IMR-90 (cell line): ENCODE measurements around the gene TOR4A. TPM values are rescaled to one million over a fixed set of nuclear protein-coding genes. Genes with fewer than 3 reads are reported as not detected.
A peak's percentile ranks its signal among the peaks of the same experiment; 100 is the strongest.

ENCODE experiments used
- ATAC-seq: fragments of 200-7000 bp; cut with Tn5 transposase; 2 replicates; pipeline ENCODE4 v1.9.1; 2020; ENCODE audit warnings: low read depth, mild to moderate bottlenecking, moderate library complexity
- BruUV-seq: library from RNA; stranded (reverse); fragments of 400-500 nt; replicated peaks from 2 replicates; lab custom pipeline; 2021; lab: Mats Ljungman, UMichigan
- CTCF ChIA-PET: fragments of 300-600 bp; formaldehyde crosslinking; extraction: SDS; loops from one replicate; lab custom pipeline; 2021; ENCODE audit warnings: antibody characterized with exemption; lab: Yijun Ruan, JAX
- POLR2A ChIA-PET: fragments of 300-600 bp; sonication (Branson Sonifier 250); formaldehyde crosslinking; loops from one replicate; lab custom pipeline; 2022; ENCODE audit warnings: antibody characterized with exemption; ENCODE audit not compliant: unreplicated experiment; lab: Charles Lee
- DNase-seq: peaks from one replicate; pipeline ENCODE4 v3.0.0; 2013
- H2AFZ ChIP-seq: replicated peaks from 2 replicates; pipeline ENCODE3; 2013; ENCODE audit warnings: low read length, mild to moderate bottlenecking; ENCODE audit not compliant: poor library complexity
- H2AK5ac ChIP-seq: 2 replicates; pipeline ENCODE4 v1.6.1; 2013; ENCODE audit warnings: low read depth, low read length, inconsistent platforms
- H2AK9ac ChIP-seq: replicated peaks from 2 replicates; pipeline ENCODE3; 2013; ENCODE audit warnings: mild to moderate bottlenecking, low read depth, low read length, moderate library complexity; ENCODE audit not compliant: poor library complexity
- H2BK120ac ChIP-seq: 2 replicates; pipeline ENCODE4 v1.6.1; 2013; ENCODE audit warnings: low read depth, low read length, inconsistent platforms
- H2BK15ac ChIP-seq: 3 replicates; pipeline ENCODE4 v1.6.1; 2013; ENCODE audit warnings: low read depth, low read length, inconsistent platforms
- H2BK20ac ChIP-seq: 2 replicates; pipeline ENCODE4 v1.6.1; 2013; ENCODE audit warnings: low read depth, mild to moderate bottlenecking, inconsistent platforms, low read length, moderate library complexity
- H2BK5ac ChIP-seq: 2 replicates; pipeline ENCODE4 v1.6.1; 2013; ENCODE audit warnings: mild to moderate bottlenecking, low read depth, low read length, inconsistent platforms; ENCODE audit not compliant: poor library complexity, severe bottlenecking
- H3K14ac ChIP-seq: replicated peaks from 2 replicates; pipeline ENCODE4 v1.6.1; 2013; ENCODE audit warnings: low read depth, low read length, inconsistent platforms
- H3K18ac ChIP-seq: 2 replicates; pipeline ENCODE4 v1.6.1; 2013; ENCODE audit warnings: low read depth, low read length, control low read depth
- H3K23ac ChIP-seq: 2 replicates; pipeline ENCODE4 v1.6.1; 2013; ENCODE audit warnings: low read depth, low read length, inconsistent platforms
- H3K27ac ChIP-seq: 2 replicates; pipeline ENCODE4 v1.5.1; 2013; ENCODE audit warnings: mild to moderate bottlenecking, control low read depth, low read length; ENCODE audit not compliant: insufficient read depth
- H3K27me3 ChIP-seq: 2 replicates; pipeline ENCODE4 v1.6.1; 2013; ENCODE audit warnings: low read length; ENCODE audit not compliant: control insufficient read depth, insufficient read depth
- H3K36me3 ChIP-seq: 2 replicates; pipeline ENCODE4 v1.6.1; 2013; ENCODE audit warnings: low read length, mixed read lengths; ENCODE audit not compliant: control insufficient read depth, insufficient read depth
- H3K4ac ChIP-seq: 2 replicates; pipeline ENCODE4 v1.6.1; 2013; ENCODE audit warnings: low read depth, low read length, inconsistent platforms
- H3K4me1 ChIP-seq: 2 replicates; pipeline ENCODE4 v1.6.1; 2013; ENCODE audit warnings: low read length, mixed read lengths; ENCODE audit not compliant: control insufficient read depth, insufficient read depth
- H3K4me2 ChIP-seq: 2 replicates; pipeline ENCODE4 v1.6.1; 2013; ENCODE audit warnings: low read depth, mild to moderate bottlenecking, control low read depth, low read length, moderate library complexity
- H3K4me3 ChIP-seq: 2 replicates; pipeline ENCODE4 v1.5.1; 2013; ENCODE audit warnings: low read depth, mild to moderate bottlenecking, control low read depth, low read length, moderate library complexity; ENCODE audit not compliant: insufficient read depth
- H3K56ac ChIP-seq: 2 replicates; pipeline ENCODE4 v1.6.1; 2013; ENCODE audit warnings: low read length, inconsistent platforms; ENCODE audit not compliant: insufficient read depth; ENCODE audit errors: extremely low read depth
- H3K79me1 ChIP-seq, 2 experiments: 2 replicates each; pipeline ENCODE4 v1.6.1; 2013; ENCODE audit warnings: low read length in 2 of 2, inconsistent platforms in 1 of 2, low read depth in 1 of 2
- H3K9ac ChIP-seq: 2 replicates; pipeline ENCODE4 v1.6.1; 2013; ENCODE audit warnings: low read depth, low read length, control low read depth
- H3K9me1 ChIP-seq: 2 replicates; pipeline ENCODE4 v1.6.1; 2013; ENCODE audit warnings: low read length, inconsistent platforms; ENCODE audit not compliant: insufficient read depth
- H3K9me3 ChIP-seq: 2 replicates; pipeline ENCODE4 v1.6.1; 2013; ENCODE audit warnings: low read length; ENCODE audit not compliant: control insufficient read depth, insufficient read depth
- H4K20me1 ChIP-seq: 2 replicates; pipeline ENCODE4 v1.6.1; 2013; ENCODE audit warnings: low read length, inconsistent platforms; ENCODE audit not compliant: insufficient read depth
- H4K5ac ChIP-seq: 2 replicates; pipeline ENCODE4 v1.6.1; 2013; ENCODE audit warnings: mild to moderate bottlenecking, low read depth, low read length, control low read depth
- H4K8ac ChIP-seq, 2 experiments: 2 replicates each; pipeline ENCODE4 v1.6.1; 2013; ENCODE audit warnings: low read depth in 2 of 2, low read length in 2 of 2, control low read depth in 1 of 2, inconsistent platforms in 1 of 2
- H4K91ac ChIP-seq: 2 replicates; pipeline ENCODE4 v1.6.1; 2013; ENCODE audit warnings: low read depth, low read length, inconsistent platforms; ENCODE audit not compliant: insufficient read depth
- CEBPB ChIP-seq: IDR thresholded peaks from 2 replicates; pipeline ENCODE4 v1.6.1; 2012; ENCODE audit warnings: low read depth, low read length, improper control_type of control experiment
- CTCF ChIP-seq: conservative IDR thresholded peaks from 2 replicates; pipeline ENCODE4 v1.5.1; 2012; ENCODE audit warnings: mild to moderate bottlenecking, low read depth, low read length, improper control_type of control experiment
- FOS ChIP-seq: fragments of 150-350 bp; IDR thresholded peaks from 2 replicates; pipeline ENCODE4 v1.6.1; 2016; ENCODE audit warnings: low read depth, low read length
- MAFK ChIP-seq: IDR thresholded peaks from 2 replicates; pipeline ENCODE4 v1.6.1; 2012; ENCODE audit warnings: low read depth, low read length, improper control_type of control experiment
- MAZ ChIP-seq: IDR thresholded peaks from 2 replicates; pipeline ENCODE4 v1.6.1; 2012; ENCODE audit warnings: low read depth, mild to moderate bottlenecking, low read length, improper control_type of control experiment, moderate library complexity, borderline replicate concordance
- MXI1 ChIP-seq: IDR thresholded peaks from 2 replicates; pipeline ENCODE4 v1.6.1; 2012; ENCODE audit warnings: low read depth, mild to moderate bottlenecking, low read length, moderate library complexity, borderline replicate concordance
- NFE2L2 ChIP-seq: fragments of 150-350 bp; IDR thresholded peaks from 2 replicates; pipeline ENCODE4 v1.6.1; 2016; ENCODE audit warnings: low read depth, mild to moderate bottlenecking, low read length
- POLR2A ChIP-seq: IDR thresholded peaks from 2 replicates; pipeline ENCODE4 v1.6.1; 2012; ENCODE audit warnings: mild to moderate bottlenecking, low read depth, low read length
- RAD21 ChIP-seq: IDR thresholded peaks from 2 replicates; pipeline ENCODE4 v1.6.1; 2012; ENCODE audit warnings: low read length, improper control_type of control experiment
- RCOR1 ChIP-seq: IDR thresholded peaks from 2 replicates; pipeline ENCODE4 v1.6.1; 2012; ENCODE audit warnings: mild to moderate bottlenecking, low read length, improper control_type of control experiment; ENCODE audit not compliant: insufficient replicate concordance
- RFX5 ChIP-seq: IDR thresholded peaks from 2 replicates; pipeline ENCODE4 v1.8.0; 2012; ENCODE audit warnings: low read depth, mild to moderate bottlenecking, low read length, moderate library complexity
- SMC3 ChIP-seq: fragments of 150-350 bp; IDR thresholded peaks from 2 replicates; pipeline ENCODE4 v1.6.1; 2016; ENCODE audit warnings: low read depth, mild to moderate bottlenecking, antibody characterized with exemption, low read length, moderate library complexity
- WGBS, 2 experiments: methylation state at CpG; one replicate each; pipeline versions ENCODE4 v1.1.5 to v1.1.7; 2013; ENCODE audit warnings: missing lambda C conversion rate in 2 of 2; ENCODE audit not compliant: insufficient read length in 1 of 2; ENCODE audit errors: extremely low coverage in 2 of 2; 5-methylcytosine and 5-hydroxymethylcytosine counted together
- dilution Hi-C: fragments of 300-500 bp; cut with HindIII; formaldehyde crosslinking; loops from one replicate; pipeline ENCODE4 v1.14.3; 2018; ENCODE audit warnings: low sequenced_read_pairs; ENCODE audit not compliant: unreplicated experiment
- in situ Hi-C: fragments of 300-500 bp; cut with MboI; formaldehyde crosslinking; loops from 3 replicates; pipeline ENCODE4 v1.14.3; 2019; ENCODE audit warnings: low sequenced_read_pairs, inconsistent platforms, mixed read lengths
- intact Hi-C: fragments of 100-400 bp; cut with micrococcal nuclease; formaldehyde crosslinking; loops from 2 replicates; pipeline ENCODE4 v1.10.0; 2022
- polyA plus RNA-seq, 3 experiments: library from polyadenylated mRNA; depleted of rRNA; stranded (reverse); fragments of >200 nt; gene quantifications; 2 replicates each; pipeline ENCODE4 v1.2.3, GENCODE V29; 2012; ENCODE audit warnings: low replicate concordance in 1 of 3
- total RNA-seq: library from RNA; depleted of rRNA; stranded (reverse); fragments of >200 nt; gene quantifications from 2 replicates; pipeline ENCODE4 v1.2.3, GENCODE V29; 2012
- TF ChIP-seq, protein P1 (sequence below): fragments of 150-350 bp; IDR thresholded peaks from 2 replicates; pipeline ENCODE4 v1.6.1; 2016; ENCODE audit warnings: low read depth, mild to moderate bottlenecking, low read length, moderate library complexity, borderline replicate concordance
- TF ChIP-seq, protein P2 (sequence below): fragments of 150-350 bp; IDR thresholded peaks from 2 replicates; pipeline ENCODE4 v1.6.1; 2017; ENCODE audit warnings: mild to moderate bottlenecking, antibody characterized with exemption, low read length, low read depth

TOR4A gene
- total and polyA plus RNA-seq, 2 of the 4 experiments (the other 2 are of a cell fraction) = 9.7 to 22.9 TPM

DNA sequence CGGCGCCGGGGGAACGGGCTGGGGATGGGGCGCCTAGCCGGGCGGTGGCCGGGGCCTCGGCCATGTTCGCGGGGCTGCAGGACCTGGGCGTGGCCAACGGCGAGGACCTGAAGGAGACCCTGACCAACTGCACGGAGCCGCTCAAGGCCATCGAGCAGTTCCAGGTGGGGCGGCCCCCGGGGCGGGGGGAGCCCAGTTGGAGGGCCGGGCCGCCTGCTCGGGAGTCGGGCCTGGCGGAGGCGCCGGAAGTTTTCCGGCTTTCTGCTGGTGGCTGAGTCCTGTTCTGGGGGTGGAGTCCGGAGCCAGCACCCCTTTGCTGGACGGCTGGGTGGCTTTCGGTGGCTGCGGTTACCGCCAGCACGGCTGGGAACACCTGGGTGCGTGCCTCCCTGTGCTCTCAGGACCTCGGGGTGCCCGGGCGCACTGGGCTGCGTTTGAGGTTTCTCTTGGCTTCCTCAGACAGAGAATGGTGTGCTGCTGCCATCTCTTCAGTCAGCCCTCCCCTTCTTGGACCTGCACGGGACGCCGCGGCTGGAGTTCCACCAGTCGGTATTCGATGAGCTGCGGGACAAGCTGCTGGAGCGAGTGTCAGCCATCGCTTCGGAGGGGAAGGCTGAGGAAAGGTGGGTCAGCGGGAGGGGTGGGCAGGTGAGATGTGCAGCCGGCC, 21.9 kb upstream of the TOR4A start:
- Histone ChIP-seq H3K27me3 (no peaks in the 10 kb centered on the region), H2AK5ac (peak overlapping the region; percentile 72), H3K9ac (peak overlapping the region; percentile 85), H3K18ac (no peak overlapping the region), H3K27ac (peak overlapping the region; percentile 35), H3K9me1 (no peaks in the 10 kb centered on the region), H3K14ac (peak overlapping the region; percentile 72; the same call in 1 of the 2 replicates), H3K23ac (peak overlapping the region; percentile 79; the same call in 1 of the 2 replicates), H3K4me2 (peak overlapping the region; percentile 97), H2BK20ac (no peak overlapping the region), H3K4ac (peak overlapping the region; percentile 63), H4K5ac (peak overlapping the region; percentile 44; the same call in 1 of the 2 replicates), H3K4me1 (peaks cover 11% of the 10 kb centered on the region), H4K8ac (peak overlapping the region; percentile 81 to 87; a peak in 3 of 4 replicates), H4K20me1 (peaks cover 11% of the 10 kb centered on the region), H3K79me1 (peaks cover 15 to 37% of the 10 kb centered on the region in 2 experiments), H2BK15ac (no peak overlapping the region), H2BK120ac (no peak overlapping the region), H4K91ac (0 out of 2 replicates have a peak overlapping the region, but pooled peaks have one; percentile 26), H2AK9ac (peak overlapping the region; percentile 98), H3K36me3 (peaks cover 21% of the 10 kb centered on the region), H2AFZ (peak overlapping the region; percentile 99), H3K9me3 (no peaks in the 10 kb centered on the region), H3K4me3 (peak overlapping the region; percentile 96), H2BK5ac (peak overlapping the region; percentile 14), H3K56ac (peak overlapping the region; percentile 71)
- DNase-seq (no peak), ATAC-seq (peak; percentile 60)
- no peak for TF ChIP-seq MXI1
- TF ChIP-seq CEBPB = no peak
- TF ChIP-seq POLR2A = no peak
- TF ChIP-seq NFE2L2 = no peak
- TF ChIP-seq SMC3 = no peak
- TF ChIP-seq, protein P1, sequence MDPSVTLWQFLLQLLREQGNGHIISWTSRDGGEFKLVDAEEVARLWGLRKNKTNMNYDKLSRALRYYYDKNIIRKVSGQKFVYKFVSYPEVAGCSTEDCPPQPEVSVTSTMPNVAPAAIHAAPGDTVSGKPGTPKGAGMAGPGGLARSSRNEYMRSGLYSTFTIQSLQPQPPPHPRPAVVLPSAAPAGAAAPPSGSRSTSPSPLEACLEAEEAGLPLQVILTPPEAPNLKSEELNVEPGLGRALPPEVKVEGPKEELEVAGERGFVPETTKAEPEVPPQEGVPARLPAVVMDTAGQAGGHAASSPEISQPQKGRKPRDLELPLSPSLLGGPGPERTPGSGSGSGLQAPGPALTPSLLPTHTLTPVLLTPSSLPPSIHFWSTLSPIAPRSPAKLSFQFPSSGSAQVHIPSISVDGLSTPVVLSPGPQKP = no peak
- no peak for TF ChIP-seq MAFK
- TF ChIP-seq RCOR1 = no peak
- TF ChIP-seq CTCF = no peak
- no peak for TF ChIP-seq RAD21
- TF ChIP-seq MAZ = no peak
- TF ChIP-seq FOS = no peak
- no peak for TF ChIP-seq RFX5
- TF ChIP-seq, protein P2, sequence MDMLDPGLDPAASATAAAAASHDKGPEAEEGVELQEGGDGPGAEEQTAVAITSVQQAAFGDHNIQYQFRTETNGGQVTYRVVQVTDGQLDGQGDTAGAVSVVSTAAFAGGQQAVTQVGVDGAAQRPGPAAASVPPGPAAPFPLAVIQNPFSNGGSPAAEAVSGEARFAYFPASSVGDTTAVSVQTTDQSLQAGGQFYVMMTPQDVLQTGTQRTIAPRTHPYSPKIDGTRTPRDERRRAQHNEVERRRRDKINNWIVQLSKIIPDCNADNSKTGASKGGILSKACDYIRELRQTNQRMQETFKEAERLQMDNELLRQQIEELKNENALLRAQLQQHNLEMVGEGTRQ = no peak
- in situ Hi-C loops = no loop called here
- dilution Hi-C loops = no loop called here
- intact Hi-C loops = no loop called here
- no TSS peak for BruUV-seq
- WGBS, 2 experiments = 1% methylated on average over 30 of the region's 51 CpGs; no CpG with 5 or more reads in 1 of the 2 experiments
- ChIA-PET POLR2A (interaction anchor here (1.2 to 2.3 kb wide), 2 partner anchors 11 to 15 kb away, joined by 5 to 9 read pairs; no protein-coding TSS in a partner anchor), CTCF (no interaction called here)
